Activated CD8-positive, alpha-beta T cell treated with anti-CD3 and anti-CD28 coated beads, Interleukin-2, amount 10 ng/mL, durations not matched to agents 7 days and 5 days (primary cell): ENCODE measurements around the gene TEAD3. TPM values are rescaled to one million over a fixed set of nuclear protein-coding genes. Genes with fewer than 3 reads are reported as not detected.
A peak's percentile ranks its signal among the peaks of the same experiment; 100 is the strongest.
"Not testable (repeated sequence)": the region's sequence is repeated elsewhere in the genome, so short reads cannot be mapped to it uniquely, and the experiment has no call there.

ENCODE experiments used
- ATAC-seq: fragments of 150-1000 bp; cut with Tn5 transposase; one replicate; pipeline ENCODE4 v1.10.0; 2021; ENCODE audit warnings: moderate library complexity
- CTCF ChIA-PET: fragments of 350-600 bp; sonication (Branson Sonifier 250); formaldehyde crosslinking; loops from one replicate; lab custom pipeline; 2021; ENCODE audit warnings: antibody characterized with exemption; lab: Charles Lee
- POLR2A ChIA-PET: fragments of 350-600 bp; sonication (Branson Sonifier 250); formaldehyde crosslinking; loops from one replicate; lab custom pipeline; 2021; ENCODE audit warnings: antibody characterized with exemption; lab: Charles Lee
- DNase-seq: peaks from one replicate; pipeline ENCODE4 v3.0.0-alpha.2; 2020
- H3K27ac Mint-ChIP-seq: one replicate; pipeline ENCODE4 v1.8.0; 2021; ENCODE audit warnings: mild to moderate bottlenecking, mixed read lengths
- H3K27me3 Mint-ChIP-seq: one replicate; pipeline ENCODE4 v1.8.0; 2021; ENCODE audit warnings: low read depth, mixed read lengths
- H3K36me3 Mint-ChIP-seq: one replicate; pipeline ENCODE4 v1.8.0; 2021; ENCODE audit warnings: low read depth, mixed read lengths
- H3K4me1 Mint-ChIP-seq: one replicate; pipeline ENCODE4 v1.8.0; 2021; ENCODE audit warnings: low read depth, mixed read lengths
- H3K4me3 Mint-ChIP-seq: one replicate; pipeline ENCODE4 v1.8.0; 2021; ENCODE audit warnings: mild to moderate bottlenecking, mixed read lengths
- H3K9me3 Mint-ChIP-seq: one replicate; pipeline ENCODE4 v1.8.0; 2022; ENCODE audit warnings: mixed read lengths; ENCODE audit not compliant: insufficient read depth
- total RNA-seq, 2 experiments: library from RNA; stranded (reverse); gene quantifications; one replicate each; pipeline ENCODE4 v1.2.3, GENCODE V29; 2021

Gene TEAD3
- total RNA-seq, 2 experiments from 2014 or later, result 0.18 to 0.21 TPM

GRCh38 chr6:35522660-35523658, 26.1 kb upstream of the TEAD3 start:
- POLR2A ChIA-PET, result interaction anchor here (0.7 to 2.0 kb wide), 2 partner anchors 30 to 101 kb away, joined by 3 to 8 read pairs; no protein-coding TSS in a partner anchor

GRCh38 chr6:35522151-35522550, 25.3 kb upstream of the TEAD3 start:
- ChIA-PET CTCF (interaction anchor here (0.5 to 5.8 kb wide), 35 partner anchors 7 to 229 kb away, joined by 3 to 63 read pairs (median 5); partner anchors contain the start of gene ARMC12), POLR2A (interaction anchor here (2.0 kb wide), 1 partner anchor 30 kb away, joined by 8 read pairs; no protein-coding TSS in a partner anchor)
- Mint-ChIP-seq H3K9me3 (no peaks in the 10 kb centered on the region), H3K36me3 (no peaks in the 10 kb centered on the region), H3K4me1 (peaks cover 33% of the 10 kb centered on the region), H3K4me3 (peak overlapping the region; percentile 53), H3K27ac (peak overlapping the region; percentile 87), H3K27me3 (peaks cover 2% of the 10 kb centered on the region)
- ATAC-seq, result no peak
- DNase-seq, result no peak

More at GRCh38 chr6:35522660-35523658, 26.1 kb upstream of the TEAD3 start:
- CTCF ChIA-PET, result interaction anchor here (0.5 to 5.8 kb wide), 48 partner anchors 8 to 1494 kb away, joined by 3 to 63 read pairs (median 4); partner anchors contain the start of gene ARMC12
- ATAC-seq (peak; percentile 95), DNase-seq (peak; percentile 83)
- Mint-ChIP-seq H3K36me3 (no peaks in the 10 kb centered on the region), H3K4me1 (peaks cover 33% of the 10 kb centered on the region), H3K4me3 (peak overlapping the region; percentile 53), H3K27me3 (peaks cover 6% of the 10 kb centered on the region), H3K27ac (peak overlapping the region; percentile 87), H3K9me3 (no peaks in the 10 kb centered on the region)

GRCh38 chr6:35521235-35521634, 24.4 kb upstream of the TEAD3 start:
- peak overlapping the region; percentile 35 for H3K27ac Mint-ChIP-seq
- H3K4me1 Mint-ChIP-seq, result peaks cover 33% of the 10 kb centered on the region
- no peak for ATAC-seq
- ChIA-PET CTCF (interaction anchor here (3.3 to 5.8 kb wide), 4 partner anchors 32 to 217 kb away, joined by 16 to 63 read pairs (median 36); partner anchors contain the start of gene ARMC12), POLR2A (no interaction called here)
- H3K4me3 Mint-ChIP-seq, result no peak overlapping the region
- DNase-seq, result no peak
- peaks cover 2% of the 10 kb centered on the region for H3K27me3 Mint-ChIP-seq
- H3K9me3 Mint-ChIP-seq, result no peaks in the 10 kb centered on the region
- no peaks in the 10 kb centered on the region for H3K36me3 Mint-ChIP-seq

- H3K4me1 Mint-ChIP-seq, result peaks cover 32% of the 10 kb centered on the region
- no peaks in the 10 kb centered on the region for H3K36me3 Mint-ChIP-seq
- POLR2A ChIA-PET, result no interaction called here
- no peak for ATAC-seq
- no peak for DNase-seq
- peaks cover 4% of the 10 kb centered on the region for H3K27me3 Mint-ChIP-seq
- H3K27ac Mint-ChIP-seq, result no peak overlapping the region
- no peaks in the 10 kb centered on the region for H3K9me3 Mint-ChIP-seq
- CTCF ChIA-PET, result interaction anchor here (1.0 to 1.5 kb wide), 2 partner anchors 33 to 218 kb away, joined by 5 to 6 read pairs; partner anchors contain the start of gene ARMC12
- H3K4me3 Mint-ChIP-seq, result no peak overlapping the region
Measured at GRCh38 chr6:35519313-35520015, 22.6 kb upstream of the TEAD3 start.

GRCh38 chr6:35518566-35519312, 21.9 kb upstream of the TEAD3 start:
- Mint-ChIP-seq H3K9me3 (no peaks in the 10 kb centered on the region), H3K27ac (no peak overlapping the region), H3K4me3 (no peak overlapping the region), H3K36me3 (no peaks in the 10 kb centered on the region), H3K4me1 (peaks cover 27% of the 10 kb centered on the region), H3K27me3 (peaks cover 4% of the 10 kb centered on the region)
- ATAC-seq, result no peak
- ChIA-PET CTCF (interaction anchor here (1.5 kb wide), 2 partner anchors 33 to 218 kb away, joined by 6 to 9 read pairs; partner anchors contain the start of gene ARMC12), POLR2A (no interaction called here)
- no peak for DNase-seq

GRCh38 chr6:35517978-35518377, 21.1 kb upstream of the TEAD3 start:
- DNase-seq, POLR2A ChIA-PET, H3K9me3 Mint-ChIP-seq, H3K4me3 Mint-ChIP-seq, ATAC-seq, H3K27me3 Mint-ChIP-seq, H3K36me3 Mint-ChIP-seq, H3K27ac Mint-ChIP-seq: not testable (repeated sequence)
- CTCF ChIA-PET, result interaction anchor here (1.5 kb wide), 1 partner anchor 34 kb away, joined by 9 read pairs; no protein-coding TSS in a partner anchor
- peaks cover 19% of the 10 kb centered on the region for H3K4me1 Mint-ChIP-seq

GRCh38 chr6:35516712-35517111, 19.8 kb upstream of the TEAD3 start:
- no peak overlapping the region for H3K27ac Mint-ChIP-seq
- DNase-seq (no peak), ATAC-seq (no peak)
- H3K9me3 Mint-ChIP-seq, result no peaks in the 10 kb centered on the region
- ChIA-PET POLR2A (no interaction called here), CTCF (interaction anchor here (0.9 to 1.7 kb wide), 2 partner anchors 35 to 220 kb away, joined by 5 to 8 read pairs; partner anchors contain the start of gene ARMC12)
- H3K4me3 Mint-ChIP-seq, result no peak overlapping the region
- H3K4me1 Mint-ChIP-seq, result peaks cover 6% of the 10 kb centered on the region
- H3K27me3 Mint-ChIP-seq, result peaks cover 4% of the 10 kb centered on the region
- no peaks in the 10 kb centered on the region for H3K36me3 Mint-ChIP-seq

GRCh38 chr6:35515939-35516338, 19.1 kb upstream of the TEAD3 start:
- H3K36me3 Mint-ChIP-seq, ATAC-seq, H3K9me3 Mint-ChIP-seq, H3K27ac Mint-ChIP-seq, H3K4me3 Mint-ChIP-seq, H3K4me1 Mint-ChIP-seq, H3K27me3 Mint-ChIP-seq, POLR2A ChIA-PET, DNase-seq: not testable (repeated sequence)
- CTCF ChIA-PET, result interaction anchor here (0.9 to 1.7 kb wide), 2 partner anchors 24 to 221 kb away, joined by 3 to 8 read pairs; partner anchors contain the start of gene ARMC12

GRCh38 chr6:35514587-35514986, 17.7 kb upstream of the TEAD3 start:
- H3K4me3 Mint-ChIP-seq, result no peak overlapping the region
- no peaks in the 10 kb centered on the region for H3K9me3 Mint-ChIP-seq
- peaks cover 2% of the 10 kb centered on the region for H3K4me1 Mint-ChIP-seq
- ChIA-PET CTCF (interaction anchor here (0.9 kb wide), 1 partner anchor 8 kb away, joined by 3 read pairs; no protein-coding TSS in a partner anchor), POLR2A (interaction anchor here (0.5 kb wide), 1 partner anchor 215 kb away, joined by 3 read pairs; no protein-coding TSS in a partner anchor)
- ATAC-seq (no peak), DNase-seq (no peak)
- no peak overlapping the region for H3K27ac Mint-ChIP-seq
- no peaks in the 10 kb centered on the region for H3K36me3 Mint-ChIP-seq
- peaks cover 16% of the 10 kb centered on the region for H3K27me3 Mint-ChIP-seq

- Mint-ChIP-seq H3K27ac (no peak within 1 kb of the TSS), H3K9me3 (no peaks in the 10 kb centered on the region), H3K4me3 (no peak within 1 kb of the TSS), H3K27me3 (peaks cover 28% of the 10 kb centered on the region), H3K4me1 (peaks cover 2% of the 10 kb centered on the region), H3K36me3 (no peaks in the 10 kb centered on the region)
- DNase-seq (no peak), ATAC-seq (no peak)
- ChIA-PET POLR2A (no interaction called here), CTCF (no interaction called here)
Measured at GRCh38 chr6:35512740-35513139, 15.9 kb upstream of the TEAD3 start, which contains the start of gene TULP1. Gene TULP1 (minus strand): TSS chr6:35512896. CDS start chr6:35512858, 38 bp downstream.
